Measurements from ENCODE around the gene NRTN. TPM values are rescaled to one million over a fixed set of nuclear protein-coding genes. Genes with fewer than 3 reads are reported as not detected.
A peak's percentile ranks its signal among the peaks of the same experiment; 100 is the strongest.

The NRTN gene
- total RNA-seq, 2 experiments from 2014 or later: not detected

- ATAC-seq (no peak), DNase-seq (no peak)
- CTCF ChIA-PET: interaction anchor here (2.9 kb wide), 1 partner anchor 19 kb away, joined by 11 read pairs; no protein-coding TSS in a partner anchor
- H3K4me1 Mint-ChIP-seq (ENCODE audit: low read depth): peaks cover 11% of the 10 kb centered on the region
- no peaks in the 10 kb centered on the region for H3K9me3 Mint-ChIP-seq (ENCODE audit: insufficient read depth)
- POLR2A ChIA-PET: interaction anchor here (0.6 kb wide), 1 partner anchor 81 kb away, joined by 3 read pairs; no protein-coding TSS in a partner anchor
- peaks cover 3% of the 10 kb centered on the region for H3K27me3 Mint-ChIP-seq (ENCODE audit: low read depth)
- H3K4me3 Mint-ChIP-seq: no peak overlapping the region
- H3K36me3 Mint-ChIP-seq (ENCODE audit: low read depth): no peaks in the 10 kb centered on the region
- H3K27ac Mint-ChIP-seq: no peak overlapping the region
These were observed 17.4 kb downstream of the NRTN start for GRCh38 chr19:5822181-5822844.

DNA sequence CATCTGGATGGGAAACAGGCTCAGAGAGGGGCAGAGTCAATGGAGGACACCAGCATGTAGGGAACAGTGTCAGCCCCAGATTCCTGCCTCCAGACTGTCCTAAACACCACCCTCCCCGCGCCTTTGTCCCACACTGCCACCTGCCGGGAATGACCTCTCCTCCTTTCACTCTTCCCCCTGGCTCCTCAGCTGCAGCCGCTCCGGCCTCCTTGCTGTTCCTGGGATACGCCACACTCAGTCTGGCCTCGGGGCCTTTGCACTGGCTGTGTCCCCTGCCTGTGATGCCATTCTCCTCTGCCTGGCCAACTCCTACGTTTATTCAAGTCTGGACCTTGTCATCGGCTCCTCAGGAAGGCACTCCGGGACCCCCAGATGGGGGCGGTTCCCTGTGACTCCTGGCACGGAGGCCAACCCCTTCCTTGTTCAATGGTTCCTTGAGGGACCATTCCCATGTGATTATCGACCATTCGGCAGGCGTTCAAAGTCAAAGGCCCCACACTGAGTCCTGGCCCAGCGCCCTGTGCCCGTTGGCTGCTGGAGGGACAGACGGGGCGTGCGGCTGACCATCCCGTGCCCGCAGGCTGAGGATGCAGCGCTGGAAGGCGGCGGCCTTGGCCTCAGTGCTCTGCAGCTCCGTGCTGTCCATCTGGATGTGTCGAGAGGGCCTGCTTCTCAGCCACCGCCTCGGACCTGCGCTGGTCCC is 18.9 kb downstream of the NRTN start:
- no peaks in the 10 kb centered on the region for H3K9me3 Mint-ChIP-seq (ENCODE audit: insufficient read depth)
- H3K27ac Mint-ChIP-seq: no peak overlapping the region
- no peaks in the 10 kb centered on the region for H3K36me3 Mint-ChIP-seq (ENCODE audit: low read depth)
- H3K27me3 Mint-ChIP-seq (ENCODE audit: low read depth): peaks cover 3% of the 10 kb centered on the region
- H3K4me1 Mint-ChIP-seq (ENCODE audit: low read depth): peaks cover 13% of the 10 kb centered on the region
- ATAC-seq: no peak
- CTCF ChIA-PET: interaction anchor here (1.2 to 2.9 kb wide), 2 partner anchors 17 to 20 kb away, joined by 3 to 11 read pairs; no protein-coding TSS in a partner anchor
- H3K4me3 Mint-ChIP-seq: no peak overlapping the region
- POLR2A ChIA-PET: interaction anchor here (0.5 kb wide), 1 partner anchor 95 kb away, joined by 3 read pairs; no protein-coding TSS in a partner anchor
- no peak for DNase-seq

DNA sequence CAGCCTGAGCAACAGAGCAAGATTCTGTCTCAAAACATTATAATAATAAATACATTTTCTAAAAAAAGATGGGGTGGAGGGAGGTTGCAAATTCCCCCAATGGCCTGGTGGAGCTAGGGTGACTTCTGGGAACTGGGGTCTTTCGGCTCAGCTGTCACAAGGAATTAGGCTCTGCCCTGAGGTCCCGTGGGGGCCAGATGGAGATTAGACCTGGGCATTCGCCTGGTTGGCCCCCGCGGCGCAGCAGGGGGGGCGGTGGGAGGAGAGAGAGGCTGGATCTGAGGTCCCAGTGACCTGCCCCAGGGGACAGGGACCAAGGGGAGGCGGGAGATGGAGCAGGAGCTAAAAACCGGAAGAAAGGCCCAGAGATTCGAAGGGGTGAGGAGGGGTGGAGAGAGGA is 19.9 kb downstream of the NRTN start:
- peaks cover 13% of the 10 kb centered on the region for H3K4me1 Mint-ChIP-seq (ENCODE audit: low read depth)
- H3K9me3 Mint-ChIP-seq (ENCODE audit: insufficient read depth): no peaks in the 10 kb centered on the region
- H3K4me3 Mint-ChIP-seq: no peak overlapping the region
- no peak for DNase-seq
- no peaks in the 10 kb centered on the region for H3K36me3 Mint-ChIP-seq (ENCODE audit: low read depth)
- H3K27ac Mint-ChIP-seq: no peak overlapping the region
- POLR2A ChIA-PET: no interaction called here
- ATAC-seq: no peak
- peaks cover 3% of the 10 kb centered on the region for H3K27me3 Mint-ChIP-seq (ENCODE audit: low read depth)
- CTCF ChIA-PET: interaction anchor here (2.9 kb wide), 1 partner anchor 21 kb away, joined by 11 read pairs; no protein-coding TSS in a partner anchor

- H3K27me3 Mint-ChIP-seq (ENCODE audit: low read depth): peaks cover 3% of the 10 kb centered on the region
- peaks cover 15% of the 10 kb centered on the region for H3K4me1 Mint-ChIP-seq (ENCODE audit: low read depth)
- no peak overlapping the region for H3K27ac Mint-ChIP-seq
- ChIA-PET CTCF (interaction anchor here (2.9 kb wide), 1 partner anchor 21 kb away, joined by 11 read pairs; no protein-coding TSS in a partner anchor), POLR2A (no interaction called here)
- H3K9me3 Mint-ChIP-seq (ENCODE audit: insufficient read depth): no peaks in the 10 kb centered on the region
- ATAC-seq (no peak), DNase-seq (no peak)
- H3K36me3 Mint-ChIP-seq (ENCODE audit: low read depth): no peaks in the 10 kb centered on the region
- no peak overlapping the region for H3K4me3 Mint-ChIP-seq
These were observed 20.3 kb downstream of the NRTN start for GRCh38 chr19:5825178-5825577.

- H3K9me3 Mint-ChIP-seq (ENCODE audit: insufficient read depth): no peaks in the 10 kb centered on the region
- no peak for DNase-seq
- H3K4me1 Mint-ChIP-seq (ENCODE audit: low read depth): peaks cover 15% of the 10 kb centered on the region
- H3K27me3 Mint-ChIP-seq (ENCODE audit: low read depth): no peaks in the 10 kb centered on the region
- no peaks in the 10 kb centered on the region for H3K36me3 Mint-ChIP-seq (ENCODE audit: low read depth)
- ChIA-PET POLR2A (interaction anchor here (1.0 to 2.9 kb wide), 3 partner anchors 30 to 77 kb away, joined by 3 to 53 read pairs (median 12); partner anchors contain the start of genes DUS3L, NDUFA11 and VMAC), CTCF (interaction anchor here (5.3 kb wide), 1 partner anchor 23 kb away, joined by 63 read pairs; the partner anchor contains the start of gene NRTN)
- H3K4me3 Mint-ChIP-seq: peak overlapping the region; percentile 75
- H3K27ac Mint-ChIP-seq: peak overlapping the region; percentile 97
- ATAC-seq: no peak
These were observed 21.9 kb downstream of the NRTN start for GRCh38 chr19:5826531-5827341.

DNA sequence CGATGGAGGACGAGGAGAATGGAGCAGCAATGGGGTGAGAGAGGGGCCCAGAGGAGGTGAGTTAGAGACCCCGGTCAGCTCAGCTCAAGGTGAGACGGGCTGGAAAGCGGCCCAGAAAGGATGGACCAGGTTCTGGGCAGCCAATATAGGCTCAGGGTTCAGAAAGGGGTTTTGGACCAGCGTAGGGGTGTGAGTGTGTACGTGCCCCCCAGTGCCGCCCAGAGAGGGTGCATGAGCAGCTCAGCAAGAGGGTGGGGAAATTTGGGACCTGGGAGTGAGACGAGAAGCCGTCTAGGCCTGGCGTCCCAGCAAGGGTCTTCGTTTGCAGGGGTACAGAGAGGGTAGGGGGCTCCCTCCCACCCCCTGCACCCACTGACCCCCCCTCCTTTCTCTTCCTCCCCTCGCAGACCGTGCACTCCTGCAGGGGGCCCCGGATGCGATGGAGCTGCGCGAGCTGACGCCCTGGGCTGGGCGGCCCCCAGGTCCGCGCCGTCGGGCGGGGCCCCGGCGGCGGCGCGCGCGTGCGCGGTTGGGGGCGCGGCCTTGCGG is 22.5 kb downstream of the NRTN start:
- Mint-ChIP-seq H3K36me3 (ENCODE audit: low read depth) (no peaks in the 10 kb centered on the region), H3K27me3 (ENCODE audit: low read depth) (no peaks in the 10 kb centered on the region), H3K4me1 (ENCODE audit: low read depth) (peaks cover 15% of the 10 kb centered on the region), H3K4me3 (peak overlapping the region; percentile 75), H3K9me3 (ENCODE audit: insufficient read depth) (no peaks in the 10 kb centered on the region), H3K27ac (peak overlapping the region; percentile 97)
- no peak for ATAC-seq
- ChIA-PET CTCF (interaction anchor here (1.0 to 5.3 kb wide), 11 partner anchors 15 to 195 kb away, joined by 3 to 63 read pairs (median 5); partner anchors contain the start of genes CATSPERD, LONP1, NRTN and RPL36), POLR2A (interaction anchor here (0.6 to 2.9 kb wide), 12 partner anchors 12 to 157 kb away, joined by 3 to 53 read pairs (median 6); partner anchors contain the start of genes CATSPERD, DUS3L, FUT6 and LONP1)
- DNase-seq: no peak

- peaks cover 15% of the 10 kb centered on the region for H3K4me1 Mint-ChIP-seq (ENCODE audit: low read depth)
- H3K9me3 Mint-ChIP-seq (ENCODE audit: insufficient read depth): no peaks in the 10 kb centered on the region
- H3K4me3 Mint-ChIP-seq: peak overlapping the region; percentile 92
- CTCF ChIA-PET: interaction anchor here (1.0 to 5.3 kb wide), 17 partner anchors 12 to 194 kb away, joined by 3 to 63 read pairs (median 5); partner anchors contain the start of genes CATSPERD, FUT6, LONP1 and NRTN
- H3K36me3 Mint-ChIP-seq (ENCODE audit: low read depth): no peaks in the 10 kb centered on the region
- H3K27me3 Mint-ChIP-seq (ENCODE audit: low read depth): no peaks in the 10 kb centered on the region
- H3K27ac Mint-ChIP-seq: peak overlapping the region; percentile 97
- ATAC-seq (peak; percentile 86), DNase-seq (peak; percentile 96)
- POLR2A ChIA-PET: interaction anchor here (0.5 to 2.9 kb wide), 25 partner anchors 8 to 165 kb away, joined by 3 to 53 read pairs (median 4); partner anchors contain the start of genes CATSPERD, DUS3L, FUT6 and LONP1
These were observed 23.2 kb downstream of the NRTN start for GRCh38 chr19:5827891-5828660.

DNA sequence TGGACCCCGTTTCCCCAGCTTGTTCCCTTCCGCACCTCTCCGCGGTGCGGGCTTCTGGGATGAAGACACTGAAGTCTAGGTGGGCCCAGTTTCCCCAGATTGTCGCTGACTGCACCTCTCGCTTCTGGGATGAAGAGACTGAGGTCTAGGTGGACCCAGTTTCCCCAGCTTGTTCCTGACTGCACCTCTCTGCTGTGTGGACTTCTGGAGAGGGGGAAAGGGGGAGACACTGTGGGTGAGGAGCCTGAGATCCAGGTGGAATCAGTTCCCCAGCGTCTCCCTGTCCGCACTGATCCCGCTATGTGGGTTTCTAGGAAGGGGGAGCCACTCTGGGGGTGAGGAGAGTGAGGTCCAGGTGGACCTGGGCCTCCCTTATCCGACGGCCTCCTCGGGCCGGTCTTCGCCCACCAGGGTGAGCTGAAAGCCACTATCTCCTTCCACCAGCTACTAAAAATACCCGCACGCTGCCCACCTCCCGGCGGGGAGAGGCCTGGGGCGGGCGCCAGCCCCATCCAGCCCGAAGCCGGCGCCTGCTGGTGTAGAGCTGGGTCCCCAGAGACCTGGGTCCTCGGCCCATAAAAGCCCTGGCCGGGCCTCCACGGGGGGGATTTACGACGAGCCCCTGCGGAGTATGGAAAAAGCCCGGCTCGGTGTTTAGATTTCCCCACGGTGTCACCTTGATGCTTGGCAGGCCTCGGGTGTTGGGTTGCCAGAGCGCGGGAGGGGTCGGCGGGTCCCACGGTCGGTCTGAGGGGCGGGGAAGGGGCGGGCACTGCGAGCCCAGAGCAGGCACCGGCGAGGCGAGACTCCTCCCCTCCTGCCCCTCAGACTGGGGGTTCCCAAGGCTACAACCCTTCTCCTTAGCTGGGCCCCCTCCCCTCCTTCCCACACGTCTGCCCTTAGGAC is 24.0 kb downstream of the NRTN start:
- Mint-ChIP-seq H3K9me3 (ENCODE audit: insufficient read depth) (no peaks in the 10 kb centered on the region), H3K27ac (peak overlapping the region; percentile 97), H3K27me3 (ENCODE audit: low read depth) (peaks cover 2% of the 10 kb centered on the region), H3K4me3 (peak overlapping the region; percentile 92), H3K36me3 (ENCODE audit: low read depth) (no peaks in the 10 kb centered on the region), H3K4me1 (ENCODE audit: low read depth) (peaks cover 15% of the 10 kb centered on the region)
- ChIA-PET CTCF (interaction anchor here (1.0 to 5.3 kb wide), 16 partner anchors 11 to 194 kb away, joined by 3 to 63 read pairs (median 5); partner anchors contain the start of genes CATSPERD, FUT6, LONP1 and NRTN), POLR2A (interaction anchor here (0.5 to 2.9 kb wide), 23 partner anchors 9 to 164 kb away, joined by 3 to 53 read pairs (median 4); partner anchors contain the start of genes CATSPERD, DUS3L, FUT6 and LONP1)
- DNase-seq: peak; percentile 53
- ATAC-seq: no peak

DNA sequence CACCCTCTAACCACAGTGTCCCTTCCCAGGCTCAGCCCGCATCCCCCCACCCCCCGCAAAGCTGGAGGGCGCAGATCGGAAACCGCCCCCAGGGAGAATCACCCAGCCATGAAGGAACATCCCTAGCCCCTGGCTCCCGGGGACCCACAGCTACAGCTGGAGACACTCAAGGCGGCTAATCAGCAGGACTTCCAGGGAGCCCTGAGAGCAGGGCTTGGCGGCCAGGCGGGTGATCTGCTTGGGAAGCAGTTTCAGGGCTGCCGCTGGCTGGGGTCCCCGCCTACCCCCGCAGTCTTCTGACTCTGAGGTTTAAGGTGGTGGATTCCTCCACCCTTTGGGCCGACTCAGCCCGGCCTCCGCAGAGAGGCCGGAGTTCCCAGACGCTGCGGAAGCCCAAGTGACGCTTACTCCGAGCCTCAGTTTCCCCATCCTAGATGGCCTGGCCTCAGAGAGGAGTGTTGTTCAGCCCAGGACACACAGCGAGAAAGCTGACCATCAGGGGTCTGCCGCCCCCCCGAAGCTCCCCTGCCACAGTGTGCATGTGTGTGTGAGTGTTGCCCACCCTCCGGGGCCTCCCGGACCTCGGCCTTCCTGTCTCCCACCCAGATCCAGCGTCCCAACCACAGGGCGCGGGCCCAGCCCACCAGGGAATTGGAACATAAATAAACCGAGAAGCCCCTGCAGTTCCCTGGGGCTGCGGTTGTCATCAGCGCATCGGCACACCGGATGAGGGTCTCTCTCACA is 24.9 kb downstream of the NRTN start:
- ChIA-PET CTCF (interaction anchor here (1.2 to 5.3 kb wide), 5 partner anchors 10 to 193 kb away, joined by 3 to 63 read pairs (median 6); partner anchors contain the start of genes FUT6 and NRTN), POLR2A (interaction anchor here (0.7 to 2.9 kb wide), 5 partner anchors 26 to 151 kb away, joined by 4 to 53 read pairs (median 8); partner anchors contain the start of genes NDUFA11 and VMAC)
- Mint-ChIP-seq H3K27ac (peak overlapping the region; percentile 46), H3K9me3 (ENCODE audit: insufficient read depth) (no peaks in the 10 kb centered on the region), H3K4me3 (peak overlapping the region; percentile 40), H3K27me3 (ENCODE audit: low read depth) (peaks cover 2% of the 10 kb centered on the region), H3K36me3 (ENCODE audit: low read depth) (no peaks in the 10 kb centered on the region), H3K4me1 (ENCODE audit: low read depth) (peaks cover 15% of the 10 kb centered on the region)
- ATAC-seq (no peak), DNase-seq (no peak)
